K562 (cell line): Measurements from ENCODE around the gene SPAG9. TPM values are rescaled to one million over a fixed set of nuclear protein-coding genes. Genes with fewer than 3 reads are reported as not detected.

Experiments used
- DIDO1 ChIP-seq: fragments of 450-650 bp; IDR thresholded peaks from 2 replicates; pipeline ENCODE4 v1.6.1; 2016; ENCODE audit warnings: low read depth, missing biosample characterization, missing genetic modification characterization
- SNAPC5 ChIP-seq: fragments of 250-450 bp; sonication (Bioruptor Pico); IDR thresholded peaks from 2 replicates; pipeline ENCODE4 v1.8.0; 2021; ENCODE audit warnings: moderate library complexity, mild to moderate bottlenecking, inconsistent platforms
- TFAM ChIP-seq: fragments of 250-450 bp; sonication (Bioruptor Pico); conservative IDR thresholded peaks from 2 replicates; pipeline ENCODE4 v1.5.0; 2021; ENCODE audit warnings: mild to moderate bottlenecking, moderate library complexity
- ZNF395 ChIP-seq: fragments of 200-800 bp; sonication (Bioruptor generic); IDR thresholded peaks from 2 replicates; pipeline ENCODE4 v1.6.1; 2017; ENCODE audit warnings: missing genetic modification characterization, missing compliant biosample characterization
- ZNF518B ChIP-seq: fragments of 250-450 bp; sonication (Bioruptor Pico); IDR thresholded peaks from 2 replicates; pipeline ENCODE4 v1.5.0; 2021; ENCODE audit warnings: mild to moderate bottlenecking, moderate library complexity
- polyA plus RNA-seq, 8 experiments: library from polyadenylated mRNA; depleted of rRNA in 4 of 8; stranded (reverse) in 5 of 8; unstranded in 3 of 8; fragments of >200 nt; fragmentation: Nextera tagmentation in 2 of 8; fragmentation: Illumina TruSeq in 1 of 8; extraction: Ambion mirVana in 2 of 8; extraction: Trizol in 1 of 8; gene quantifications; 2 replicates each; pipeline versions ENCODE4 v1.2.1 to v1.2.3, GENCODE V29; 2011 to 2014; ENCODE audit warnings: inconsistent platforms in 1 of 8, missing spikeins in 1 of 8
- total RNA-seq, 7 experiments: library from RNA; depleted of rRNA in 6 of 7; stranded (reverse); fragments of >200 nt in 6 of 7; fragmentation: Illumina TruSeq in 2 of 7; extraction: Trizol in 2 of 7; gene quantifications; 2 replicates each; pipeline versions ENCODE4 v1.2.1 to v1.2.3, GENCODE V29; 2011 to 2021; ENCODE audit warnings: low replicate concordance in 1 of 7
- TF ChIP-seq, protein P1 (sequence below): fragments of 250-450 bp; sonication (Bioruptor Pico); IDR thresholded peaks from 2 replicates; pipeline ENCODE4 v1.8.0; 2022; ENCODE audit warnings: moderate library complexity, mild to moderate bottlenecking, inconsistent platforms
- TF ChIP-seq, protein P2 (sequence below), 2 experiments: fragments of 450-650 bp; conservative IDR thresholded peaks; 2 replicates each; pipeline ENCODE4 v1.6.1; 2017; ENCODE audit warnings: mild to moderate bottlenecking in 2 of 2, moderate library complexity in 2 of 2
- TF ChIP-seq, protein P3 (sequence below), 2 experiments: fragments of 250-450 bp in 1 of 2; fragments of 450-650 bp in 1 of 2; sonication (Bioruptor Pico) in 1 of 2; IDR thresholded peaks; 2 replicates each; pipeline versions ENCODE4 v1.6.1 to v1.8.0; 2016 to 2021; ENCODE audit warnings: mild to moderate bottlenecking in 2 of 2, moderate library complexity in 2 of 2, missing compliant biosample characterization in 1 of 2, missing genetic modification characterization in 1 of 2
- TF ChIP-seq, protein P4 (sequence below): fragments of 450-650 bp; IDR thresholded peaks from 2 replicates; pipeline ENCODE4 v1.6.1; 2017; ENCODE audit warnings: antibody characterized with exemption
- TF ChIP-seq, protein P5 (sequence below): sonication (generic); formaldehyde crosslinking; IDR thresholded peaks from 2 replicates; pipeline ENCODE4 v1.8.0; 2023; ENCODE audit warnings: mild to moderate bottlenecking, missing genetic modification reagents

The SPAG9 gene
- total and polyA plus RNA-seq, 9 of the 15 experiments (the other 6 are each of a cell fraction or from before 2014, with no cell fraction given): 12.2 to 99.2 (median 58.2) TPM

GRCh38 chr17:50949989-50950877, 170.4 kb downstream of the SPAG9 start (continued):
- TF ChIP-seq, protein P1, sequence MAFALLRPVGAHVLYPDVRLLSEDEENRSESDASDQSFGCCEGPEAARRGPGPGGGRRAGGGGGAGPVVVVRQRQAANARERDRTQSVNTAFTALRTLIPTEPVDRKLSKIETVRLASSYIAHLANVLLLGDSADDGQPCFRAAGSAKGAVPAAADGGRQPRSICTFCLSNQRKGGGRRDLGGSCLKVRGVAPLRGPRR (CRISPR knock-in tag): no peak
- TF ChIP-seq, protein P2, sequence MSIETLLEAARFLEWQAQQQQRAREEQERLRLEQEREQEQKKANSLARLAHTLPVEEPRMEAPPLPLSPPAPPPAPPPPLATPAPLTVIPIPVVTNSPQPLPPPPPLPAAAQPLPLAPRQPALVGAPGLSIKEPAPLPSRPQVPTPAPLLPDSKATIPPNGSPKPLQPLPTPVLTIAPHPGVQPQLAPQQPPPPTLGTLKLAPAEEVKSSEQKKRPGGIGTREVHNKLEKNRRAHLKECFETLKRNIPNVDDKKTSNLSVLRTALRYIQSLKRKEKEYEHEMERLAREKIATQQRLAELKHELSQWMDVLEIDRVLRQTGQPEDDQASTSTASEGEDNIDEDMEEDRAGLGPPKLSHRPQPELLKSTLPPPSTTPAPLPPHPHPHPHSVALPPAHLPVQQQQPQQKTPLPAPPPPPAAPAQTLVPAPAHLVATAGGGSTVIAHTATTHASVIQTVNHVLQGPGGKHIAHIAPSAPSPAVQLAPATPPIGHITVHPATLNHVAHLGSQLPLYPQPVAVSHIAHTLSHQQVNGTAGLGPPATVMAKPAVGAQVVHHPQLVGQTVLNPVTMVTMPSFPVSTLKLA (conservative IDR thresholded peaks at IDR 0.05): peak in 1 of 2 experiments; percentile 69; a peak in 3 of 4 replicates
- no peak for TF ChIP-seq DIDO1 (tag)
- TF ChIP-seq, protein P3, sequence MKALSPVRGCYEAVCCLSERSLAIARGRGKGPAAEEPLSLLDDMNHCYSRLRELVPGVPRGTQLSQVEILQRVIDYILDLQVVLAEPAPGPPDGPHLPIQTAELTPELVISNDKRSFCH (CRISPR knock-in tag; IDR thresholded peaks at IDR 0.05): no peak
- TF ChIP-seq, protein P3 (tag; IDR thresholded peaks at IDR 0.05): peak; percentile 78
- TF ChIP-seq ZNF518B: no peak
- no peak for TF ChIP-seq SNAPC5 (CRISPR knock-in tag)
- TF ChIP-seq, protein P4, sequence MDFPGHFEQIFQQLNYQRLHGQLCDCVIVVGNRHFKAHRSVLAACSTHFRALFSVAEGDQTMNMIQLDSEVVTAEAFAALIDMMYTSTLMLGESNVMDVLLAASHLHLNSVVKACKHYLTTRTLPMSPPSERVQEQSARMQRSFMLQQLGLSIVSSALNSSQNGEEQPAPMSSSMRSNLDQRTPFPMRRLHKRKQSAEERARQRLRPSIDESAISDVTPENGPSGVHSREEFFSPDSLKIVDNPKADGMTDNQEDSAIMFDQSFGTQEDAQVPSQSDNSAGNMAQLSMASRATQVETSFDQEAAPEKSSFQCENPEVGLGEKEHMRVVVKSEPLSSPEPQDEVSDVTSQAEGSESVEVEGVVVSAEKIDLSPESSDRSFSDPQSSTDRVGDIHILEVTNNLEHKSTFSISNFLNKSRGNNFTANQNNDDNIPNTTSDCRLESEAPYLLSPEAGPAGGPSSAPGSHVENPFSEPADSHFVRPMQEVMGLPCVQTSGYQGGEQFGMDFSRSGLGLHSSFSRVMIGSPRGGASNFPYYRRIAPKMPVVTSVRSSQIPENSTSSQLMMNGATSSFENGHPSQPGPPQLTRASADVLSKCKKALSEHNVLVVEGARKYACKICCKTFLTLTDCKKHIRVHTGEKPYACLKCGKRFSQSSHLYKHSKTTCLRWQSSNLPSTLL: no peak
- no peak for TF ChIP-seq TFAM (CRISPR knock-in tag)
- TF ChIP-seq, protein P5, sequence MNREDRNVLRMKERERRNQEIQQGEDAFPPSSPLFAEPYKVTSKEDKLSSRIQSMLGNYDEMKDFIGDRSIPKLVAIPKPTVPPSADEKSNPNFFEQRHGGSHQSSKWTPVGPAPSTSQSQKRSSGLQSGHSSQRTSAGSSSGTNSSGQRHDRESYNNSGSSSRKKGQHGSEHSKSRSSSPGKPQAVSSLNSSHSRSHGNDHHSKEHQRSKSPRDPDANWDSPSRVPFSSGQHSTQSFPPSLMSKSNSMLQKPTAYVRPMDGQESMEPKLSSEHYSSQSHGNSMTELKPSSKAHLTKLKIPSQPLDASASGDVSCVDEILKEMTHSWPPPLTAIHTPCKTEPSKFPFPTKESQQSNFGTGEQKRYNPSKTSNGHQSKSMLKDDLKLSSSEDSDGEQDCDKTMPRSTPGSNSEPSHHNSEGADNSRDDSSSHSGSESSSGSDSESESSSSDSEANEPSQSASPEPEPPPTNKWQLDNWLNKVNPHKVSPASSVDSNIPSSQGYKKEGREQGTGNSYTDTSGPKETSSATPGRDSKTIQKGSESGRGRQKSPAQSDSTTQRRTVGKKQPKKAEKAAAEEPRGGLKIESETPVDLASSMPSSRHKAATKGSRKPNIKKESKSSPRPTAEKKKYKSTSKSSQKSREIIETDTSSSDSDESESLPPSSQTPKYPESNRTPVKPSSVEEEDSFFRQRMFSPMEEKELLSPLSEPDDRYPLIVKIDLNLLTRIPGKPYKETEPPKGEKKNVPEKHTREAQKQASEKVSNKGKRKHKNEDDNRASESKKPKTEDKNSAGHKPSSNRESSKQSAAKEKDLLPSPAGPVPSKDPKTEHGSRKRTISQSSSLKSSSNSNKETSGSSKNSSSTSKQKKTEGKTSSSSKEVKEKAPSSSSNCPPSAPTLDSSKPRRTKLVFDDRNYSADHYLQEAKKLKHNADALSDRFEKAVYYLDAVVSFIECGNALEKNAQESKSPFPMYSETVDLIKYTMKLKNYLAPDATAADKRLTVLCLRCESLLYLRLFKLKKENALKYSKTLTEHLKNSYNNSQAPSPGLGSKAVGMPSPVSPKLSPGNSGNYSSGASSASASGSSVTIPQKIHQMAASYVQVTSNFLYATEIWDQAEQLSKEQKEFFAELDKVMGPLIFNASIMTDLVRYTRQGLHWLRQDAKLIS (CRISPR knock-in tag): peak; percentile 35; the same call in 1 of the 2 replicates
- 0 out of 2 replicates have a peak, but pooled peaks have one; percentile 21 for TF ChIP-seq ZNF395
